Smooth muscle cell (in vitro differentiated cells): ENCODE results near the gene PAXIP1. TPM values are rescaled to one million over a fixed set of nuclear protein-coding genes. Genes with fewer than 3 reads are reported as not detected.

ENCODE experiments used
- DNase-seq: peaks from one replicate; lab custom pipeline; 2025; ENCODE audit not compliant: unreplicated experiment; lab: John Stamatoyannopoulos, UW
- H2AFZ ChIP-seq: fragments of 200-600 bp; sonication (generic); 2 replicates; pipeline ENCODE4 v1.6.0; 2016; ENCODE audit warnings: antibody characterized with exemption, low read depth, mild to moderate bottlenecking
- H3F3A ChIP-seq: fragments of 200-600 bp; sonication (generic); 2 replicates; pipeline ENCODE4 v1.6.0; 2017; ENCODE audit warnings: antibody characterized with exemption, low read depth
- H3K27ac ChIP-seq: fragments of 200-600 bp; sonication (generic); 2 replicates; pipeline ENCODE4 v1.5.1; 2016; ENCODE audit warnings: low read depth, mild to moderate bottlenecking
- H3K27me3 ChIP-seq: fragments of 200-600 bp; sonication (generic); 2 replicates; pipeline ENCODE4 v1.6.1; 2016; ENCODE audit warnings: low read depth, mild to moderate bottlenecking
- H3K36me3 ChIP-seq: fragments of 200-600 bp; sonication (generic); 2 replicates; pipeline ENCODE4 v1.5.1; 2016; ENCODE audit warnings: low read depth
- H3K4me1 ChIP-seq: fragments of 200-600 bp; sonication (generic); 2 replicates; pipeline ENCODE4 v1.5.1; 2016; ENCODE audit warnings: low read depth
- H3K4me2 ChIP-seq: fragments of 200-600 bp; sonication (generic); 2 replicates; pipeline ENCODE4 v1.6.0; 2016; ENCODE audit warnings: mild to moderate bottlenecking
- H3K4me3 ChIP-seq: fragments of 200-600 bp; sonication (generic); 2 replicates; pipeline ENCODE4 v1.5.1; 2016; ENCODE audit warnings: mild to moderate bottlenecking
- H3K79me2 ChIP-seq: fragments of 200-600 bp; sonication (generic); 2 replicates; pipeline ENCODE4 v1.6.0; 2016; ENCODE audit warnings: low read depth, mild to moderate bottlenecking
- H3K9ac ChIP-seq: fragments of 200-600 bp; sonication (generic); 2 replicates; pipeline ENCODE4 v1.6.0; 2016; ENCODE audit warnings: low read depth
- H3K9me3 ChIP-seq: fragments of 200-600 bp; sonication (generic); replicated peaks from 2 replicates; pipeline ENCODE4 v1.5.1; 2016; ENCODE audit warnings: low read depth
- H4K20me1 ChIP-seq: fragments of 200-600 bp; sonication (generic); 2 replicates; pipeline ENCODE4 v1.6.0; 2016; ENCODE audit warnings: low read depth
- WGBS: methylation state at CpG from one replicate; pipeline ENCODE4 v1.1.7; 2016; ENCODE audit warnings: low lambda C conversion rate; 5-methylcytosine and 5-hydroxymethylcytosine counted together
- polyA plus RNA-seq: library from polyadenylated mRNA; unstranded; fragments of >200 nt; fragmentation: Nextera tagmentation; extraction: Ambion mirVana; gene quantifications from 2 replicates; pipeline ENCODE4 v1.2.1, GENCODE V29; 2016
- total RNA-seq: library from RNA; depleted of rRNA; stranded (reverse); fragments of >200 nt; gene quantifications from 2 replicates; pipeline ENCODE4 v1.2.3, GENCODE V29; 2014
- TF ChIP-seq, protein P1 (sequence below): fragments of 200-600 bp; sonication (generic); IDR thresholded peaks from 2 replicates; pipeline ENCODE4 v1.5.1; 2017; ENCODE audit warnings: borderline replicate concordance, mild to moderate bottlenecking, antibody characterized with exemption; ENCODE audit not compliant: insufficient read depth, poor library complexity, severe bottlenecking

Gene PAXIP1
- total and polyA plus RNA-seq, 2 experiments from 2014 or later = 1.8 to 7.1 TPM

DNA sequence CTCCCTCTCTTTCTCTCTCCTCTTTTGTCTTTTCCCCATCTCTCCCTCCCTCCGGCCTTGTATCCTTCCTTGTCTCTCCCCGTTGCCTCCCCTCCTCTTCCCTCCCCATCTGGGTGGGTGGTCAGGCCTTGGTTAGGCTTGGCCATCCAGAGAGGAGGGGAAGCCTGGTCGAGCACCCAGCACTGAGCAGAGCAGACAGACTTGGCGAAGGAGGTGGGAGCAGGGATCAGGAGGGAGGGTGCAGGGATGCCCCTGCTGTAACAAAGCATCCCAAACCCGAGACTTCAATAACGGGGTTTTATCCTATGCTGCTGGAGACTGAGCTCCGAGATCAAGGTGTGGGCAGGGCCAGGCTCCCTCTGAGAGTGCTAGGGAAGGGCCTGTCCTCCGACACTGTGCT lies 97.3 kb downstream of the PAXIP1 start:
- no peaks in the 10 kb centered on the region for H3F3A ChIP-seq
- H3K36me3 ChIP-seq = no peaks in the 10 kb centered on the region
- DNase-seq = no peak
- H4K20me1 ChIP-seq = no peaks in the 10 kb centered on the region
- H3K27ac ChIP-seq = no peak overlapping the region
- 85% methylated on average over 8 of the region's 8 CpGs for WGBS
- TF ChIP-seq, protein P1, sequence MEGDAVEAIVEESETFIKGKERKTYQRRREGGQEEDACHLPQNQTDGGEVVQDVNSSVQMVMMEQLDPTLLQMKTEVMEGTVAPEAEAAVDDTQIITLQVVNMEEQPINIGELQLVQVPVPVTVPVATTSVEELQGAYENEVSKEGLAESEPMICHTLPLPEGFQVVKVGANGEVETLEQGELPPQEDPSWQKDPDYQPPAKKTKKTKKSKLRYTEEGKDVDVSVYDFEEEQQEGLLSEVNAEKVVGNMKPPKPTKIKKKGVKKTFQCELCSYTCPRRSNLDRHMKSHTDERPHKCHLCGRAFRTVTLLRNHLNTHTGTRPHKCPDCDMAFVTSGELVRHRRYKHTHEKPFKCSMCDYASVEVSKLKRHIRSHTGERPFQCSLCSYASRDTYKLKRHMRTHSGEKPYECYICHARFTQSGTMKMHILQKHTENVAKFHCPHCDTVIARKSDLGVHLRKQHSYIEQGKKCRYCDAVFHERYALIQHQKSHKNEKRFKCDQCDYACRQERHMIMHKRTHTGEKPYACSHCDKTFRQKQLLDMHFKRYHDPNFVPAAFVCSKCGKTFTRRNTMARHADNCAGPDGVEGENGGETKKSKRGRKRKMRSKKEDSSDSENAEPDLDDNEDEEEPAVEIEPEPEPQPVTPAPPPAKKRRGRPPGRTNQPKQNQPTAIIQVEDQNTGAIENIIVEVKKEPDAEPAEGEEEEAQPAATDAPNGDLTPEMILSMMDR = no peak
- H3K27me3 ChIP-seq = no peaks in the 10 kb centered on the region
- no peaks in the 10 kb centered on the region for H3K4me1 ChIP-seq
- no peaks in the 10 kb centered on the region for H3K9me3 ChIP-seq
- no peaks in the 10 kb centered on the region for H3K79me2 ChIP-seq
- H3K4me3 ChIP-seq = no peak overlapping the region
- H3K9ac ChIP-seq = no peak overlapping the region
- H3K4me2 ChIP-seq = no peak overlapping the region
- no peak overlapping the region for H2AFZ ChIP-seq

DNA sequence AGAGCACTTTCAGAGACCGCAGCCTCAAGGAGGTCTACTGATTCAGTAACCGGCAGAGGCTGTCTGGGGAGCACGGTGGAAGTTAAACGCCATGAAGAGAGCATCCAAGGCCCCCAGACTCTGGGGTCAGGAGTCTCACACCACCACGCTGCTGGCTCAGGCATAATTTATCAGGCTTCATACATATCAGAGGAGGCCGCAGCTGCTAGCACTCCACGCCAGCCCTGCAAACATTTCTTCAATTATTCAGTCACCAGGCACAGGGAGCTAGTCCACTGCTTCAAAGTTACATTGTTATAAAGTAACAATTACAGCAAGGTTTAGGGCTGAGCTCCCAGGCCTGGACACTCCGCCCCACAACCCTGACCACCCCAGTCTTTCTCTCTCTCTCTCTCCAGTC lies 97.8 kb downstream of the PAXIP1 start:
- H3K9me3 ChIP-seq = no peaks in the 10 kb centered on the region
- no peaks in the 10 kb centered on the region for H3K4me1 ChIP-seq
- H3K27ac ChIP-seq = no peak overlapping the region
- H4K20me1 ChIP-seq = no peaks in the 10 kb centered on the region
- no peaks in the 10 kb centered on the region for H3K79me2 ChIP-seq
- H3F3A ChIP-seq = no peaks in the 10 kb centered on the region
- no peaks in the 10 kb centered on the region for H3K36me3 ChIP-seq
- no peak overlapping the region for H3K4me3 ChIP-seq
- H2AFZ ChIP-seq = no peak overlapping the region
- no peaks in the 10 kb centered on the region for H3K27me3 ChIP-seq
- WGBS = 93% methylated on average over 8 of the region's 8 CpGs
- DNase-seq = no peak
- no peak overlapping the region for H3K9ac ChIP-seq
- H3K4me2 ChIP-seq = no peak overlapping the region
- TF ChIP-seq, protein P1 = no peak

DNA sequence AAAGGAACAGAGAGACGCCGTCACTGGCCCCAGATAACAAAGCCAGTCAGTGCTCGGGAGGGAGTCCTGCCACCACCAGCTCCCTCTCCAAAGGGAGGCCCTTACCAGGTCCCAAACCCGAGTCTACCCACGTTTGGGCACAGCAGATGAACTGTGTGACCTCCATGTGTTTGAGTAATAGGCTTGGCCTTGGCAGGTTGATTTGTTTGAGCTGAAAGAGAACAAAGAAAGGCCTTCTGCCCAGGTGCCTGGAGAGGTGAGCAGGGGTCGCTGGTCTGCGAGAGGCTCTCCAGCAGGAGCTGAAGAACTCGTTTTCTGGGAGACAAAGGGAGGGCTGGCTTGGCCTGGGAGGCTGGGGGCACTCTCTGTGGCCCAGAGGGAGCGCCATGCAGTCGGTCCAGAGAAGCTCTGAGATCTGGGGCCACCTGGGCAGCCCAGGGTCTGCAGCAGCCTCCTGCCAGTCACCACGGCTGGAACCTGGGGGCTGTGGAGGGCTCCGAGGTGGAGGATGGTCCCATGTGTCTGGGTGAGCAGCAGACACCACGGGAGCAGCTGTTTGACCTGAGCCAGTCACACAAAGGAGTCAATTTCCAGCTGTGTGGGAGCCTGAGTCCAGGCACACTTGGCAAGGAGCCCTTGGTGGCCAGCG lies 99.7 kb downstream of the PAXIP1 start:
- no peaks in the 10 kb centered on the region for H3K79me2 ChIP-seq
- H3K9me3 ChIP-seq = no peaks in the 10 kb centered on the region

More for the DNA sequence above, 99.7 kb downstream of the PAXIP1 start:
- DNase-seq = no peak
- H3K4me1 ChIP-seq = no peaks in the 10 kb centered on the region
- H3K4me2 ChIP-seq = no peak overlapping the region
- no peak overlapping the region for H2AFZ ChIP-seq
- no peak overlapping the region for H3K27ac ChIP-seq
- TF ChIP-seq, protein P1 = no peak
- 80% methylated on average over 14 of the region's 14 CpGs for WGBS
- no peaks in the 10 kb centered on the region for H3K36me3 ChIP-seq
- no peaks in the 10 kb centered on the region for H3K27me3 ChIP-seq
- H3F3A ChIP-seq = no peaks in the 10 kb centered on the region
- H3K4me3 ChIP-seq = no peak overlapping the region
- no peak overlapping the region for H3K9ac ChIP-seq
- H4K20me1 ChIP-seq = no peaks in the 10 kb centered on the region
